Sciatic nerve (tissue), 2 donors: Measurements from ENCODE around the gene CDHR2. TPM values are rescaled to one million over a fixed set of nuclear protein-coding genes. Genes with fewer than 3 reads are reported as not detected.
"Not testable (repeated sequence)": the region's sequence is repeated elsewhere in the genome, so short reads cannot be mapped to it uniquely, and the experiment has no call there.

Source experiments
- ATAC-seq: fragments of 200-7000 bp; cut with Tn5 transposase; one replicate; pipeline ENCODE4 v1.9.1; 2020; ENCODE audit warnings: mild to moderate bottlenecking, moderate library complexity
- DNase-seq: peaks from one replicate; pipeline ENCODE4 v3.0.0-alpha.2; 2020; ENCODE audit warnings: low spot score
- intact Hi-C: fragments of 100-400 bp; cut with DNase I; formaldehyde crosslinking; loops from one replicate; pipeline ENCODE4 v1.14.2; 2022
- total RNA-seq: library from RNA; stranded (reverse); fragmentation: NEBNext Ultra II Directional; extraction: Animal tissue kit (Norgen Biotek cat#: 25700); gene quantifications from one replicate; pipeline ENCODE4 v1.2.1, GENCODE V29; 2021
- donor health status: DM: no; HTN: no; CAD: no.
- donor health status: DM: no; HTN: no; CAD: no.

Gene CDHR2
- total RNA-seq, 1 donor from 2014 or later: 0.36 TPM

DNA sequence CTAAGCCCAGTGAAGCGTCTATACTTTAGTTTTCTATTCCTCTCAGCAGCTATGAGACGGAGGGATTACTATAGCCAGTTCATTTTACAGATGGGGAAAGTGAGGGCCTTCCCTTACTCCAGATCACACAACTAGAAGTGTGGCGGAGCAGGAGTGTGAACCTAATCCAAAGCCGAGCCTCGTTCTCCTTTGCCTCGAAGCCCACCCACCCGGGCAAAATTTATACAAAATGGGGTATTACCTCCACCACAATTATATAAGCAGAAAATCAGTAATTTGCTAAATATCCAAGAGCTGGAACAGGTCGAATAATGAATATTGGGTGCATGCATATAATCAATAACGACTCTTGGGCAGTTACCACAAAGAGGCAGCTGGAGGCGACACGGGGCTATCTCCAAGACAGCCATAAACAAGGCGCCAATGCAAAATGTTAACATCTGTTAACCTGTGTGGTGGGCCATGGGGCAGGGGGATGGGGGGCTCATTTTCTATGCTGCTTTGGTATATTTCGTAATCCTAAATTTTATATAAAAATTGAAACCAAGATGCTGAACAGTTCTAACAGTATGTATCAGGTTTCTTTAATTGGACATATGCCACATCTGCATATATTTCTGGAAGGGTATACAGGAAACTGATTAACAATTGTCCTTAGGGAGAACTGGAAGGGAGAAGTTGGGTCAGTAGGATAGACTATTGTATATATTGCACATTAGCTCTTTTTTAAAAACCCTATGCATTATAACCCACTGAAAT lies 10.7 kb upstream of the CDHR2 start:
- no peak for DNase-seq
- no peak for ATAC-seq
- intact Hi-C loops: no loop called here

DNA sequence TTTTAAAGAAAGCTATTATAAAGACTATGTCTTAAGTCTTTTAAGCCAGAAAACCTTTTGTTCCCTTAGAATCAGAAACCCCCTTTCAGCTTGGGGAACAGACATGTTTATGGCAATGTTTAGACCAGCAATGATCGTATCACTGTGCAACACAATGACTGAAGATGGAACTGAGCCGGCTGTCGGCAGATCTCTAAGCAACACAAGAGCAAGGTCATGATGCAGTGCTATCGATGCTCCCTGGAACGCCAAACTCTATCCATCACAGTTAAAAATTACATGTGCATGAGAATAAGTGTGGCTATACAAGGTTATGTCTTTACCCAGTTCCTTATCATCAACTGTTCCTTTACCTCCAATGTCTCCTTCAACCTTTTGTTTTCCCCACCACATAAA lies 10.2 kb upstream of the CDHR2 start:
- DNase-seq (no peak), ATAC-seq (no peak)
- intact Hi-C loops: no loop called here

- DNase-seq (no peak), ATAC-seq (no peak)
- intact Hi-C loops: no loop called here
Observed at GRCh38 chr5:176540476-176540899, 8.7 kb upstream of the CDHR2 start.

GRCh38 chr5:176540956-176541337 lies 8.2 kb upstream of the CDHR2 start:
- DNase-seq: no peak
- no peak for ATAC-seq
- intact Hi-C loops: no loop called here

DNA sequence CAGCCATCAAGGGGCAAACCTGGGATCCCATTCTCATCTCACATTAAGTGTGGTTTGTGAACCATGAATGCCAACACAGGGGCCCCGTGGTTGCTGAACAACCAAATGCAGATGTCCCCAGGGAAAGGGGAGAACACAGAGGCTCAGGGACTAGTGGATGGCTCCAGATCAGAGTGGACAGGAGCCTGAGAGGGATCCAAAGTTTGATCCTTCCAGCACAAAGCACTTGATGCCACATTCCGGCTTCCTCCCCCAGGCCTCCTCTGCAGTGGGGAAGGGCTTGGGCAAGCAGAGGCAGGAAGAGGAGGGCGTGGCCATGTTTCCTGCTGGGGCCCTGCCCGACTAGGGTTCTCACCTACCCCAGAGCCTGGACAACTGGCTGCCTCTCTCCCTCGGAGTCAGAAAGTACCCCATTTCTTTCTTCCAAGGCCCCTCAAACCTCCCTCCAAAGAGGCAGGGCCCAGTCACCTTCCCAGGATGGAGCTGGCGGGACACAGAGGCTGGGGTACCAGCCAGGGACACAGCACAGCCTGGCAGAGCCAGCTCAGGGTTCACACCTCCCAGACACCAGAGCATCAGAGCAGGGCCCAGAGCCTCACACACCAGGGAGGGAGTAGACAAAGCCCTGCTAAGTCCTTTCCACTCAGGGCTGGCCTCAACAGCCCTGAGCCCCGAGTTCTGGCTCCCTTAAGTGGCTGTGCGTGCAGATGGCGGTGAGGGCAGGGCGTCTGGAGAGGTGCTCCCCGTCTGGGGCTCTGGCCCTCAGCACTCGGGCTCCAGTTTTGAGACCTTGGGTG lies 7.6 kb upstream of the CDHR2 start:
- intact Hi-C loops: no loop called here
- ATAC-seq (no peak), DNase-seq (peak; percentile 76)

DNA sequence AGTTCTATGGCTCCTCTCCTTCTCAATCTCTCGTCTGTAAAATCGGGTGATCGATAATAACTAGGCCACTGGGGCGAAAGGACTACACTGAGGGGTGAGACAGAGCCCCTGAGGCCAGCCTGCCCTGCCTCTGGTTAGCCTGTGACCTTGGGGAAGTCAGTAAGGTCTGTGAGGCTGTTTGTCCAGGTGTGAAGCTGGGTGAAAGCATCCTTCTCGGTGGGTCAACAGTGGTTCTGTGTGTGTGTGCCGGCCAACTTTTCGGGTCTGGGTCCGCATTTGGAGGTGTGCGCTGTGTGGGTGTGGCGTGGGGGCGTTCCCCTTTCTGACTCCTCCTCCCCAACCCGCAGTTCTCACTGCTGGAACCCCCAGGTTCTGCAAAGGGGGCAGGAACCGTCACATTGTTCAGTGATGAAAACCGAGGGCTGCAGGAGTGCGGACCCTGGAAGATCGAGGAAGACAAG lies 7.0 kb upstream of the CDHR2 start:
- peak; percentile 70 for DNase-seq

DNA sequence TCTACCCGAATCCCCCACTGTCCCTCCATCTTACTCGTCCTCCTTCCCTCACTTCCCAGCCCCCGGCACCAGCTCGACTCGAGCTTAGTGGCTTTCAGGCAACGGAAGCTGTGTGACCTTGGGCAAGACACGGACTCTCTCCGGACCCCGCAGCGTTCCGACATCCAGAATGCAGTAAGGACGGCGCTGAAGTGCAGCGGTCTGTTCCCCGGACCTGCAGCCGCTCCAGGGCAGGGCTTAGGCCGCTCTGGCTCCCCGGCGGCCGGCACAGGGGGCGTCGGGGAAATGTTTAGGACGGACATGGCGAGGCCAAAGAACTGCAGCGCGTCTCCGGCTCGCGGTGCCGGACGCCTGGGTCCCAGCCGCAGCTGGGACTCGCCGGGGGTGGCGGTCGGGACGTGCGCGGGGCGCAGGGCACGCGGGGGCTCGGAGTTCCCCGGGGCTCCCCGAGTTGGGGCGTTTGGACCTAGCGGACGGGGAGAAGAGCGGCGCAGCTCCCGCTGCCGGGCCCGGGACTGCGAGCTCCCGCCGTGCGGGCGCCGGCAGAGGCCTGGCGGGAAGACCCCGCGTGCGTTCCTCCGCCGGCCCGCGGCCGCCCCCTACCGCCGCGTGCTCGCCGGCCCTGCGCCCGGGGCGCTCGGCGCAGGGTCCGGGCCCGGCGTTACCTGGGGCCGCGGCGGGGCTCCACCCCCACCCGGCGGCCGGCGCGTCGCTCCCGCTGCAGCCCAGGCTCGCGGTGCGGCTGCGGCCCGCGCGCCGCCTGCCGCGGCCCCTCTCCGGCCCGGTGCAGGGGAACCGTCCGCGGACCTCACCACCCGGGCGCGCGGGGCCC lies 6.3 kb upstream of the CDHR2 start:
- no peak for DNase-seq
- intact Hi-C loops: no loop called here
- ATAC-seq: no peak

More for the DNA sequence above, 7.0 kb upstream of the CDHR2 start:
- intact Hi-C loops: no loop called here
- no peak for ATAC-seq

- intact Hi-C loops: no loop called here
- DNase-seq: peak; percentile 75
- ATAC-seq: peak; percentile 88
Observed at GRCh38 chr5:176543428-176544182, 5.5 kb upstream of the CDHR2 start.

- DNase-seq (no peak), ATAC-seq (no peak)
- intact Hi-C loops: no loop called here
Observed at GRCh38 chr5:176545388-176545736, 3.8 kb upstream of the CDHR2 start.

- no peak for ATAC-seq
- DNase-seq: no peak
- intact Hi-C loops: no loop called here
Observed at GRCh38 chr5:176545737-176546509, 3.2 kb upstream of the CDHR2 start.

GRCh38 chr5:176547802-176548201 lies 1.3 kb upstream of the CDHR2 start:
- DNase-seq: no peak
- intact Hi-C loops: no loop called here
- ATAC-seq: no peak

DNA sequence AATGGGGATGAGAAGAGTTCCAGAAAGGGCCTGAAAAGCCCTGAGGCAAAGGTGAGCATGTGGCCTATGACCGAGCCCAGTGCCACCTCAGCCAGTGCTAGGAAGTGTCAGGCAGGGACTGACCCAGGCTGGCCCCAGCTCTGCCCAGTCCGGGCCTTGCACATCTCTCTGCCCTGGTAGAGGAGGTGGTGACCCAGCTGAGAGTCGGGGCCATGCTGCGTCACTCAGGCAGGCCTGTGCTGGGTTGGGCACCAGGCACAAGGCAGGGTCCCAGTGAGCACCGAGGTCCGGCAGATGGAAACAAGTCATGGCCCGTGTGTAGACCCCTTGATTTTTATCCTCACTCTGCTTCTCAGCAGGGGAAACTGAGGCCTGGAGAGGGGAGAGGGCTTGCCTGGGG lies 729 bp downstream of the CDHR2 start:
- ATAC-seq (no peak), DNase-seq (no peak)
- intact Hi-C loops: no loop called here

GRCh38 chr5:176550275-176550831 lies 1.2 kb downstream of the CDHR2 start:
- intact Hi-C loops: no loop called here
- no peak for DNase-seq
- ATAC-seq: no peak

DNA sequence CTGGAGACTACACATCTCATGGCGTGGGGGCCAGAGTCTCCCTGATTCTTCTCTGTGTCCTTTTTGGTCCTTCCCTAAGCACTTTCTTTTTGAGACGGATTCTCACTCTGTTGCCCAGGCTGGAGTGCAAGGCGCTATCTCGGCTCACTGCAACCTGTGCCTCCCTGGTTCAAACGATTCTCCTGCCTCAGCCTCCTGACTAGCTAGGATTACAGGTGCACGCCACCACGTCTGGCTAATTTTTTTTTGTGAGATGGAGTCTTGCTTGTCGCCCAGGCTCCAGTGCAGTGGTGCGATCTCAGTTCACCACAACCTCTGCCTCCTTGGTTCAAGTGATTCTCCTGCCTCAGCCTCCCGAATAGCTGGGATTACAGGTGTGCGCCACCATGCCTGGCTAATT lies 1.8 kb downstream of the CDHR2 start:
- intact Hi-C loops, ATAC-seq, DNase-seq: not testable (repeated sequence)

GRCh38 chr5:176552332-176552869 lies 3.3 kb downstream of the CDHR2 start:
- DNase-seq: no peak
- intact Hi-C loops: no loop called here
- no peak for ATAC-seq

GRCh38 chr5:176553260-176554085 lies 4.3 kb downstream of the CDHR2 start:
- DNase-seq: no peak
- ATAC-seq: no peak
- intact Hi-C loops: no loop called here

DNA sequence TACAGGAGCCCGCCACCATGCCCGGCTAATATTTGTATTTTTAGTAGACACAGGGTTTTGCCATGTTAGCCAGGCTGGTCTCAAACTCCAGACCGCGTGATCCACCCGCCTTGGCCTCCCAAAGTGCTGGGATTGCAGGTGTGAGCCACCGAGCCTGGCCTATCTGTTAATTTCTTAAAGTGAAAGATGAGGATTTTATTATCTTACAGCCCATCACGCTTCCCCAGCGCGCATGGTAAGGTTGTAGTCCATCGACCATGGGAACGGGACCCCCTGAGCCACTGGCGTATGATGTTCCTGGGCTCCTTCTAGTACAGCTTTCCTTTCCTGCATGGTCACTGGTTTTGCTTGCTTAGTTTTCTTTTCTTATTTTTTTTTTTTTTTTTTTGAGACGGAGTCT lies 8.7 kb downstream of the CDHR2 start:
- no peak for ATAC-seq
- intact Hi-C loops: no loop called here

More for the DNA sequence above, 8.7 kb downstream of the CDHR2 start:
- no peak for DNase-seq
